ENCODE results near the gene TRIM54. TPM values are rescaled to one million over a fixed set of nuclear protein-coding genes. Genes with fewer than 3 reads are reported as not detected.
A peak's percentile ranks its signal among the peaks of the same experiment; 100 is the strongest.

TRIM54 gene
- total RNA-seq, 1 donor = not detected

GRCh38 chr2:27322301-27322765, 40.1 kb downstream of the TRIM54 start:
- peak overlapping the region; percentile 87 for H3K4me3 ChIP-seq (ENCODE audit: low read depth, low read length)
- no peak for TF ChIP-seq CTCF (IDR thresholded peaks at IDR 0.05; ENCODE audit: insufficient read depth, low read depth, low read length)
- peak; percentile 37 for DNase-seq (ENCODE audit: low read depth)

- DNase-seq (ENCODE audit: low read depth) = peak; percentile 93
- TF ChIP-seq CTCF (IDR thresholded peaks at IDR 0.05; ENCODE audit: insufficient read depth, low read depth, low read length) = no peak
- H3K4me3 ChIP-seq (ENCODE audit: low read depth, low read length) = peak within 1 kb of the TSS; percentile 87
These were observed 40.8 kb downstream of the TRIM54 start, which contains the start of gene MPV17 for GRCh38 chr2:27322766-27323595. Gene MPV17, minus strand, starts transcription at chr2:27323097. Its CDS starts 580 bp downstream, at chr2:27322517.

- H3K4me3 ChIP-seq (ENCODE audit: low read depth, low read length) = peak overlapping the region; percentile 87
- DNase-seq (ENCODE audit: low read depth) = no peak
- TF ChIP-seq CTCF (IDR thresholded peaks at IDR 0.05; ENCODE audit: insufficient read depth, low read depth, low read length) = no peak
These were observed 41.5 kb downstream of the TRIM54 start for GRCh38 chr2:27323596-27324285.

GRCh38 chr2:27324720-27325119, 42.5 kb downstream of the TRIM54 start:
- no peak for DNase-seq (ENCODE audit: low read depth)
- H3K4me3 ChIP-seq (ENCODE audit: low read depth, low read length) = no peak overlapping the region
- no peak for TF ChIP-seq CTCF (IDR thresholded peaks at IDR 0.05; ENCODE audit: insufficient read depth, low read depth, low read length)

- H3K4me3 ChIP-seq (ENCODE audit: low read depth, low read length) = no peak overlapping the region
- no peak for TF ChIP-seq CTCF (IDR thresholded peaks at IDR 0.05; ENCODE audit: insufficient read depth, low read depth, low read length)
- no peak for DNase-seq (ENCODE audit: low read depth)
These were observed 53.1 kb downstream of the TRIM54 start for GRCh38 chr2:27335311-27335710.

GRCh38 chr2:27336173-27336572, 53.9 kb downstream of the TRIM54 start:
- no peak overlapping the region for H3K4me3 ChIP-seq (ENCODE audit: low read depth, low read length)
- TF ChIP-seq CTCF (IDR thresholded peaks at IDR 0.05; ENCODE audit: insufficient read depth, low read depth, low read length) = no peak

More at GRCh38 chr2:27336173-27336572, 53.9 kb downstream of the TRIM54 start:
- DNase-seq (ENCODE audit: low read depth) = no peak

Measured in fibroblast of villous mesenchyme (primary cell).